GM10266 (cell line): ENCODE measurements around the gene SHROOM2.

Experiments used
- DNase-seq: peaks from one replicate; pipeline ENCODE4 v3.0.0; 2012; ENCODE audit errors: extremely low spot score
- TF ChIP-seq, protein P1 (sequence below): IDR thresholded peaks from 2 replicates; pipeline ENCODE4 v1.5.1; 2012; ENCODE audit warnings: mild to moderate bottlenecking, low read depth; ENCODE audit not compliant: control insufficient read depth, insufficient read depth; ENCODE audit errors: missing control alignments

Gene SHROOM2

DNA sequence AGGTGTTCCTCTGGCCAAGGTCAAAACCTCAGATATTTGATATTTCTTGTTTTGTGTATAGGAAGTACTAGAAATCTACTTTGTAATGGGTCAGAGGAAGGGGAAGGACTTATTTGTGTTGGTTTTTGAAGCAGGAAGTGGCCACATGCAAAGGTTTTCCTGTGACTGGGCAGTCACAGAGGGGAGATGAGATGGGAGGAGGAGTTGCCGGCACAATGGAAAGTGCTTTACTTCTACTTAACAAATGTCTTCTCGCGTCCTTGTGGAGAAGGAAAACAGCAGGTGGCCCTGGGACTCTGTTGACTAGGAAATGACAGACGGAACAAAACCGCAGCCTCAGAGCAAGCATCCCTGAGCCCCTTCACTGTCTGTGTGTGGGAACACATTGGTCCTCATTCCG is 46.6 kb downstream of the SHROOM2 start:
- DNase-seq, result no peak
- TF ChIP-seq, protein P1, sequence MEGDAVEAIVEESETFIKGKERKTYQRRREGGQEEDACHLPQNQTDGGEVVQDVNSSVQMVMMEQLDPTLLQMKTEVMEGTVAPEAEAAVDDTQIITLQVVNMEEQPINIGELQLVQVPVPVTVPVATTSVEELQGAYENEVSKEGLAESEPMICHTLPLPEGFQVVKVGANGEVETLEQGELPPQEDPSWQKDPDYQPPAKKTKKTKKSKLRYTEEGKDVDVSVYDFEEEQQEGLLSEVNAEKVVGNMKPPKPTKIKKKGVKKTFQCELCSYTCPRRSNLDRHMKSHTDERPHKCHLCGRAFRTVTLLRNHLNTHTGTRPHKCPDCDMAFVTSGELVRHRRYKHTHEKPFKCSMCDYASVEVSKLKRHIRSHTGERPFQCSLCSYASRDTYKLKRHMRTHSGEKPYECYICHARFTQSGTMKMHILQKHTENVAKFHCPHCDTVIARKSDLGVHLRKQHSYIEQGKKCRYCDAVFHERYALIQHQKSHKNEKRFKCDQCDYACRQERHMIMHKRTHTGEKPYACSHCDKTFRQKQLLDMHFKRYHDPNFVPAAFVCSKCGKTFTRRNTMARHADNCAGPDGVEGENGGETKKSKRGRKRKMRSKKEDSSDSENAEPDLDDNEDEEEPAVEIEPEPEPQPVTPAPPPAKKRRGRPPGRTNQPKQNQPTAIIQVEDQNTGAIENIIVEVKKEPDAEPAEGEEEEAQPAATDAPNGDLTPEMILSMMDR, result no peak

DNA sequence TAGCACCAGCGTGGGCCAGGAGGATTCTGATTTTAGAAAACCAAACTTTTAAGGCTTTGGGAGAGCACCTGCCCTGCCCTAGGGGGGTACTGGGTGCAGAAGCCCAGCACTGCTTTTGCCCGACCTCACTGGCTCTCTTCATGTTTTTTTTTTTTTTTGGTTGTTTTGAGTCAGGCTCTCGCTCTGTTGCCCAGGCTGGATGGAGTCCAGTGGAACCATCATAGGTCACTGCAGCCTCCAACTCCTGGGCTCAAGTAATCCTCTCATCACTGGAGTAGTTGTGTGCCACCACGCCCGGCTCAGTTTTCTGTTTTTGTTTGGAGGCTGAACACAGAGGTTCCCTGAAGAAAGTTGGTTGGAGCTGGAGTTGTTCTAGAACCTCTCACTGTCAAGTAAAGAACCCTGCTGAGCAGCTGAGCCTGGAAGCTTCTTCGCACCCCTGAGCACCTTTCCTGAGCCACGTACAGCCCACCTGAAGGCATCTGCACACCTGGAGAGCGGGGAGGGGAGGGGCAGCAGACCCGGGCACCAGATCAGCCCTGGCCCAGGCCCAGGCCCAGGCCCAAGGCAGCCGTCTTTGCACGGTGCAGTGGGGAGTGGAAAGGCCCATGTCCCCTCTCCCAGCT is 49.5 kb downstream of the SHROOM2 start:
- no peak for DNase-seq
- TF ChIP-seq, protein P1, result no peak

DNA sequence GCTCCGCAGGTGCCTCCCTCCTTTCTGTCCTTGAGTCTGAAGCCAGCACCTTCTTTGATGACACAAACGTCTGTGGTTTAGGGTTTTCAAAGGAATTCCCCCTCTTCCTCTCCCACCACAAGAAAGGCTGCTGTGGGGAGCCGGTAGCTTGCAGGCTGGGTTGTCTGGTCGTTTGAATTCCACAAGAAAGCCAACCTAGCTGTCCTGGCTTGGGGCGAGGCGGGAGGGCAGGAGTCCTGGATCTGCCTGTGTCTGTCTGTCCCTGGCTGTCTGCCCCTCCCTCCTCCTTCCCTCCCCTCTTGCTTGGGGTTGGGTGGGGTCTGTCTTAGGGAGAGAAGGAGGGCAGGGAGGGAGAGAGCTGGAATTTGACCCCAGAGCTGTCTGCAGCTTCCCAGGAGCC is 56.3 kb downstream of the SHROOM2 start:
- TF ChIP-seq, protein P1, result no peak
- no peak for DNase-seq

DNA sequence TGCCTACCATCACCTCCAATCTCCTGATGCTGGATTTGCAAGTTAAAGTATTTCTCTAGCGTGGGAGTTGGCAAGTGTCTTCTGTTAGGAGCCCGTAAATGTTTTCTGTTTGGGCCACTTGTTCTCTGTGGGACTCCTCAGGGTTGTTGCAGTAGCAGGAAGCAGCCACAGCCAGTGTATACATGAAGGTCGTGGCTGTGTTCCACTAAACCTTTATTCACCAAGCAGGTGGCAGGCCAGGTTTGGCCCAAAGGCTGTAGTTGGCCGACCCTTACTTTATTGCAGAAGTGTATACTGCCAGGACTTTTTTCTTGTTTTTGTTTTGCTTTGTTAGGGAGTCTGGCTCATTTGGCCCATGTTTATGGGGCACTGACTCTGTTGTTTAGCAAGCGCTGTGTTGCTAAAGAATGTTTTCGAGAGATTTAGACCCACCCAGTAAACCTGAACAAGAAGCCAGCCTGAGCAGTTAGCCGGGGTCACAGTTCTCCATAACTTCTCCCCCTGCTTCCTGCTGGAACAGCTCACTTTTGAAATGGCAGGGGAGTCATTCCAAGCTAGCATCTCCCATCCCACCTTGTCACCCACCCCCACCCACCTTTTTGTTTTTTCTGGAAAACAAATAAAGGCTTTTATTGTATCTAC is 58.8 kb downstream of the SHROOM2 start:
- TF ChIP-seq, protein P1, result no peak
- DNase-seq, result no peak

DNA sequence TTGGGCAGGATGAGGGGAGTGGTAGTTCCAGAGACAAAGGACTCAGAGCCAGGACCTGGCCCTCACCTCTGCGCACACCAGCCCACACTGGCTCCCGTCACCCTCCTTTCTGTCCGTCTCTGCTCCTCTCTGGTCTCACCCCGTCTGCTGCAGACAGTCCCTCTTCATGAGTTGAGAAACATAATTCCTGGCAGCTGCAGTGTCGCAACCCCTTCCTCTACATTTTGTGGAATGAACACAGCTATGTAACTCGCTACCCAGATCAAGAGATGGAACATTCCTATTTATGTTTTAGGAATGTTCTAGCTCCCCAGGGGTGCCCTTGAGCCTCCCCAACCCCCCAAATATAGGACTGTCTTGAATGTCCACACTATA is 59.3 kb downstream of the SHROOM2 start:
- TF ChIP-seq, protein P1, result no peak
- no peak for DNase-seq

DNA sequence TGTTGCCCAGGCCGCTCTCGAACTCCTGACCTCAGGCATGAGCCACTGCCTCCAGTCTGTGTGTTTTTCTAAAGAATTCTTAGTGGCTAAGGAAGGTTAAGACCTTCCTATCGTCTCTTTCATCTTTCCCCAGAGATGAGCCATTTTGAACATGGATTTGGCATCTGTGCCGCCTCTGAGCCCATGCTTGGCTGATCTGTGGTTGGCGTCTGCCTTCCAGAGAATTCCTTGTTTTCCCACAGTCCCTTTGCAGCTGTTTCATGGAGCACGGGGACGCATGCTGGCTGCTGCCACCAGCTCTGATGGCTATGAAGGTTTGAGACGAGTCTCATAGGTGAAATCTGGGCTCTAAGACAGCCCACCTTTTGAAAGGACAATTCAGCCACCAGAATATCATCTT is 60.4 kb downstream of the SHROOM2 start:
- TF ChIP-seq, protein P1, result no peak
- DNase-seq, result no peak

DNA sequence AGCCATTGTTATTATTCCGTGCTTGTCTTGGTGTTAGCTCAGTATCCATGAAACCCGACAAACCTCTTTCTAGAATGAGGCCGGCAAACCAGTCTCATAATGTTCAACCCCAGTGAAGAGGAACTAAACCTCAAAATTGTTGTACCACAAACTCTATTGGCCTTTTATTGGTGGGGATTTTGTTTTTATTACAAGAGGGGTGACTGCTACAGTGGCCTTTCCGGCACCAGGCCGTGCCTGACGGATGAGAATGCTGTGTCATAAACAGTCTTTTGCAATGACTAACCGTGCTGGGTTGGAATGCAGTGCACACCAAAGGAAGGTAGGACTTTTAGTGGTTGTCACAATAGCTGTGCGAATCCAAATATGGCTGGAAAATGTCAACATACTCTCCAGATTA is 60.8 kb downstream of the SHROOM2 start:
- TF ChIP-seq, protein P1, result no peak
- no peak for DNase-seq
